Osteoblast (primary cell): ENCODE results near the gene STARD10. TPM values are rescaled to one million over a fixed set of nuclear protein-coding genes. Genes with fewer than 3 reads are reported as not detected.

ENCODE experiments used
- DNase-seq: peaks from one replicate; pipeline ENCODE4 v3.0.0; 2011; ENCODE audit warnings: low spot score, mixed read lengths; ENCODE audit not compliant: insufficient read length; ENCODE audit errors: missing footprints
- H2AFZ ChIP-seq: 2 replicates; pipeline ENCODE4 v1.6.0; 2011; ENCODE audit warnings: mild to moderate bottlenecking, low read length
- H3K27ac ChIP-seq: 2 replicates; pipeline ENCODE4 v1.5.1; 2011; ENCODE audit warnings: mild to moderate bottlenecking, low read depth, low read length, moderate library complexity
- H3K27me3 ChIP-seq: 2 replicates; pipeline ENCODE4 v1.6.0; 2012; ENCODE audit warnings: mild to moderate bottlenecking, control low read depth, inconsistent platforms, low read length, moderate library complexity; ENCODE audit not compliant: insufficient read depth
- H3K36me3 ChIP-seq: 2 replicates; pipeline ENCODE4 v1.5.1; 2011; ENCODE audit warnings: mild to moderate bottlenecking, low read length, control low read depth, moderate library complexity; ENCODE audit not compliant: insufficient read depth
- H3K4me1 ChIP-seq: 2 replicates; pipeline ENCODE4 v1.5.1; 2011; ENCODE audit warnings: mild to moderate bottlenecking, low read length, control low read depth, moderate library complexity; ENCODE audit not compliant: insufficient read depth
- H3K4me2 ChIP-seq: 2 replicates; pipeline ENCODE4 v1.6.0; 2011; ENCODE audit warnings: mild to moderate bottlenecking, low read length; ENCODE audit not compliant: insufficient read depth
- H3K4me3 ChIP-seq: fragments of 200-600 bp; sonication (generic); 3 replicates; pipeline ENCODE4 v1.5.1; 2012; ENCODE audit warnings: mild to moderate bottlenecking, low read length, inconsistent platforms; ENCODE audit not compliant: insufficient read depth
- H3K79me2 ChIP-seq: 2 replicates; pipeline ENCODE4 v1.6.0; 2012; ENCODE audit warnings: mild to moderate bottlenecking, low read length, control low read depth, inconsistent platforms; ENCODE audit not compliant: insufficient read depth
- H3K9me3 ChIP-seq: 2 replicates; pipeline ENCODE4 v1.5.1; 2011; ENCODE audit warnings: low read depth, low read length, control low read depth
- H4K20me1 ChIP-seq: 2 replicates; pipeline ENCODE4 v1.6.0; 2012; ENCODE audit warnings: mild to moderate bottlenecking, low read length, control low read depth; ENCODE audit not compliant: insufficient read depth
- CTCF ChIP-seq: IDR thresholded peaks from 2 replicates; pipeline ENCODE4 v1.5.1; 2011; ENCODE audit warnings: mild to moderate bottlenecking, low read depth, low read length, moderate library complexity; ENCODE audit errors: extremely low read depth
- total RNA-seq: library from RNA; depleted of rRNA; stranded (reverse); fragments of >200 nt; gene quantifications from 2 replicates; pipeline ENCODE4 v1.2.3, GENCODE V29; 2012

Gene STARD10
- total RNA-seq, 1 donor, result 25.7 TPM

GRCh38 chr11:72834905-72835304 lies 41.1 kb upstream of the STARD10 start:
- H4K20me1 ChIP-seq, result no peaks in the 10 kb centered on the region
- H3K36me3 ChIP-seq, result peaks cover 32% of the 10 kb centered on the region
- DNase-seq, result peak; percentile 9
- no peak overlapping the region for H3K4me3 ChIP-seq
- no peak overlapping the region for H2AFZ ChIP-seq
- H3K4me2 ChIP-seq, result no peak overlapping the region
- TF ChIP-seq CTCF, result no peak
- H3K79me2 ChIP-seq, result no peaks in the 10 kb centered on the region
- no peaks in the 10 kb centered on the region for H3K27me3 ChIP-seq
- H3K9me3 ChIP-seq, result no peaks in the 10 kb centered on the region
- H3K27ac ChIP-seq, result peak overlapping the region; percentile 2
- peaks cover 49% of the 10 kb centered on the region for H3K4me1 ChIP-seq

- peak; percentile 58 for DNase-seq
Measured at GRCh38 chr11:72833811-72834493, 40.1 kb upstream of the STARD10 start.

GRCh38 chr11:72833083-72833733 lies 39.4 kb upstream of the STARD10 start:
- Histone ChIP-seq H3K4me1 (peaks cover 36% of the 10 kb centered on the region), H2AFZ (no peak overlapping the region), H3K79me2 (no peaks in the 10 kb centered on the region), H3K4me2 (no peak overlapping the region), H3K9me3 (no peaks in the 10 kb centered on the region), H4K20me1 (no peaks in the 10 kb centered on the region), H3K27ac (no peak overlapping the region), H3K27me3 (no peaks in the 10 kb centered on the region), H3K4me3 (no peak overlapping the region), H3K36me3 (peaks cover 22% of the 10 kb centered on the region)
- DNase-seq, result no peak
- TF ChIP-seq CTCF, result no peak

More at GRCh38 chr11:72833811-72834493, 40.1 kb upstream of the STARD10 start:
- no peaks in the 10 kb centered on the region for H3K27me3 ChIP-seq
- no peak for TF ChIP-seq CTCF
- no peaks in the 10 kb centered on the region for H3K79me2 ChIP-seq
- no peak overlapping the region for H3K4me3 ChIP-seq
- no peaks in the 10 kb centered on the region for H4K20me1 ChIP-seq
- H3K36me3 ChIP-seq, result peaks cover 25% of the 10 kb centered on the region
- no peak overlapping the region for H3K27ac ChIP-seq
- no peaks in the 10 kb centered on the region for H3K9me3 ChIP-seq
- H3K4me2 ChIP-seq, result no peak overlapping the region
- peaks cover 40% of the 10 kb centered on the region for H3K4me1 ChIP-seq
- no peak overlapping the region for H2AFZ ChIP-seq

GRCh38 chr11:72832301-72833082 lies 38.6 kb upstream of the STARD10 start:
- Histone ChIP-seq H3K4me3 (no peak overlapping the region), H3K4me2 (no peak overlapping the region), H3K9me3 (no peaks in the 10 kb centered on the region), H4K20me1 (no peaks in the 10 kb centered on the region), H3K36me3 (peaks cover 15% of the 10 kb centered on the region), H3K79me2 (no peaks in the 10 kb centered on the region), H2AFZ (no peak overlapping the region), H3K27me3 (no peaks in the 10 kb centered on the region), H3K4me1 (peaks cover 35% of the 10 kb centered on the region), H3K27ac (no peak overlapping the region)
- peak; percentile 19 for DNase-seq
- no peak for TF ChIP-seq CTCF
